Thymus (tissue), 11 donors: Measurements from ENCODE around the gene CYB5RL. TPM values are rescaled to one million over a fixed set of nuclear protein-coding genes. Genes with fewer than 3 reads are reported as not detected.
"Not testable (repeated sequence)": the region's sequence is repeated elsewhere in the genome, so short reads cannot be mapped to it uniquely, and the experiment has no call there.

Experiments
- DNase-seq, 9 donors: peaks; one replicate each; pipeline ENCODE4 v3.0.0-alpha.2; 2013; ENCODE audit warnings: low spot score in 9 of 9, low read depth in 6 of 9, missing footprints in 1 of 9
- H3K27ac ChIP-seq, 2 donors: one replicate each; pipeline ENCODE4 v1.5.1; 2013; ENCODE audit warnings: control low read depth in 1 of 2, low read depth in 1 of 2, low read length in 1 of 2, mild to moderate bottlenecking in 1 of 2, moderate library complexity in 1 of 2
- H3K27me3 ChIP-seq, 2 donors: one replicate each; pipeline ENCODE4 v1.5.1; 2013; ENCODE audit warnings: low read length in 1 of 2; ENCODE audit not compliant: control insufficient read depth in 2 of 2, insufficient read depth in 1 of 2
- H3K36me3 ChIP-seq, 2 donors: one replicate each; pipeline ENCODE4 v1.5.1; 2013; ENCODE audit warnings: low read length in 1 of 2, mild to moderate bottlenecking in 1 of 2, moderate library complexity in 1 of 2; ENCODE audit not compliant: control insufficient read depth in 2 of 2, insufficient read depth in 2 of 2
- H3K4me1 ChIP-seq, 2 donors: one replicate each; pipeline ENCODE4 v1.5.1; 2013; ENCODE audit warnings: low read length in 2 of 2; ENCODE audit not compliant: control insufficient read depth in 2 of 2, insufficient read depth in 2 of 2
- H3K4me3 ChIP-seq, 2 donors: one replicate each; pipeline ENCODE4 v1.5.1; 2013; ENCODE audit warnings: low read length in 2 of 2, control low read depth in 1 of 2, mild to moderate bottlenecking in 1 of 2
- H3K9me3 ChIP-seq, 2 donors: one replicate each; pipeline ENCODE4 v1.5.1; 2013; ENCODE audit warnings: low read length in 1 of 2, mild to moderate bottlenecking in 1 of 2; ENCODE audit not compliant: control insufficient read depth in 2 of 2, insufficient read depth in 1 of 2
- WGBS: extraction: QIAGEN DNeasy Blood & Tissue Kit; methylation state at CpG from one replicate; pipeline ENCODE4 v1.1.7; 2013; 5-methylcytosine and 5-hydroxymethylcytosine counted together
- polyA plus RNA-seq: library from polyadenylated mRNA; stranded (reverse); fragments of 200-250 nt; gene quantifications from one replicate; pipeline ENCODE4 v1.2.3, GENCODE V29; 2013
- total RNA-seq: library from RNA; stranded (reverse); fragments of 120-200 nt; gene quantifications from one replicate; pipeline ENCODE4 v1.2.4, GENCODE V29; 2013
- donor health status: healthy.

The CYB5RL gene
- total and polyA plus RNA-seq, 2 donors, result 1.9 to 2.6 TPM

GRCh38 chr1:54221113-54221834, 21.4 kb upstream of the CYB5RL start:
- no peak overlapping the region for H3K4me3 ChIP-seq
- WGBS, result 95% methylated on average over 12 of the region's 12 CpGs
- H3K27me3 ChIP-seq, result no peaks in the 10 kb centered on the region
- no peak overlapping the region for H3K27ac ChIP-seq
- H3K36me3 ChIP-seq, result peaks cover 45 to 53% of the 10 kb centered on the region in 2 donors
- DNase-seq, result no peak
- no peaks in the 10 kb centered on the region for H3K9me3 ChIP-seq
- H3K4me1 ChIP-seq, result peaks cover 0 to 6% of the 10 kb centered on the region in 2 donors

GRCh38 chr1:54220004-54220811, 20.4 kb upstream of the CYB5RL start:
- DNase-seq, result no peak
- no peak overlapping the region for H3K4me3 ChIP-seq
- H3K9me3 ChIP-seq, result no peaks in the 10 kb centered on the region
- H3K36me3 ChIP-seq, result peaks cover 48 to 54% of the 10 kb centered on the region in 2 donors
- H3K27me3 ChIP-seq, result no peaks in the 10 kb centered on the region
- H3K4me1 ChIP-seq, result peaks cover 0 to 6% of the 10 kb centered on the region in 2 donors
- H3K27ac ChIP-seq, result peak overlapping the region; percentile 31 to 37
- WGBS, result 71% methylated on average over 18 of the region's 18 CpGs

- Histone ChIP-seq H3K4me3 (no peak overlapping the region), H3K4me1 (peaks cover 0 to 6% of the 10 kb centered on the region in 2 donors), H3K27ac (no peak overlapping the region), H3K36me3 (peaks cover 50 to 54% of the 10 kb centered on the region in 2 donors), H3K27me3 (no peaks in the 10 kb centered on the region), H3K9me3 (no peaks in the 10 kb centered on the region)
- DNase-seq, result no peak
- WGBS, result 94% methylated on average over 3 of the region's 3 CpGs
Observed at GRCh38 chr1:54219688-54220003, 19.8 kb upstream of the CYB5RL start.

GRCh38 chr1:54218883-54219687, 19.3 kb upstream of the CYB5RL start:
- Histone ChIP-seq H3K36me3 (peaks cover 45 to 58% of the 10 kb centered on the region in 2 donors), H3K9me3 (no peaks in the 10 kb centered on the region), H3K27me3 (no peaks in the 10 kb centered on the region), H3K4me3 (no peak overlapping the region), H3K4me1 (peaks cover 0 to 6% of the 10 kb centered on the region in 2 donors), H3K27ac (no peak overlapping the region)
- 96% methylated on average over 11 of the region's 11 CpGs for WGBS
- no peak for DNase-seq

GRCh38 chr1:54215523-54215922, 15.7 kb upstream of the CYB5RL start:
- WGBS, result 98% methylated on average over 9 of the region's 9 CpGs
- no peaks in the 10 kb centered on the region for H3K27me3 ChIP-seq
- peaks cover 78 to 88% of the 10 kb centered on the region in 2 donors for H3K36me3 ChIP-seq
- H3K4me3 ChIP-seq, result no peak overlapping the region
- peaks cover 0 to 5% of the 10 kb centered on the region in 2 donors for H3K4me1 ChIP-seq
- no peaks in the 10 kb centered on the region for H3K9me3 ChIP-seq
- no peak for DNase-seq
- no peak overlapping the region for H3K27ac ChIP-seq

GRCh38 chr1:54212872-54213271, 13.0 kb upstream of the CYB5RL start:
- no peaks in the 10 kb centered on the region for H3K27me3 ChIP-seq
- H3K4me3 ChIP-seq, result no peak overlapping the region
- no peak overlapping the region for H3K27ac ChIP-seq
- H3K36me3 ChIP-seq, result peaks cover 75 to 92% of the 10 kb centered on the region in 2 donors
- no peak for DNase-seq
- no peaks in the 10 kb centered on the region for H3K9me3 ChIP-seq
- H3K4me1 ChIP-seq, result no peaks in the 10 kb centered on the region
- 90% methylated on average over 1 of the region's 1 CpG for WGBS

GRCh38 chr1:54207896-54208295, 8.1 kb upstream of the CYB5RL start:
- 83% methylated on average over 4 of the region's 4 CpGs for WGBS
- not testable (repeated sequence) for DNase-seq, H3K27ac ChIP-seq, H3K9me3 ChIP-seq, H3K4me1 ChIP-seq, H3K4me3 ChIP-seq, H3K27me3 ChIP-seq
- H3K36me3 ChIP-seq, result peaks cover 49 to 73% of the 10 kb centered on the region in 2 donors

GRCh38 chr1:54207287-54207686, 7.5 kb upstream of the CYB5RL start:
- Histone ChIP-seq H3K27ac (no peak overlapping the region), H3K4me3 (no peak overlapping the region), H3K4me1 (no peaks in the 10 kb centered on the region), H3K9me3 (no peaks in the 10 kb centered on the region), H3K27me3 (no peaks in the 10 kb centered on the region), H3K36me3 (peaks cover 48 to 72% of the 10 kb centered on the region in 2 donors)
- 97% methylated on average over 1 of the region's 1 CpG for WGBS
- DNase-seq, result no peak

GRCh38 chr1:54204199-54204598, 4.4 kb upstream of the CYB5RL start:
- peaks cover 4 to 15% of the 10 kb centered on the region in 2 donors for H3K4me1 ChIP-seq
- no peak overlapping the region for H3K27ac ChIP-seq
- 87% methylated on average over 7 of the region's 7 CpGs for WGBS
- H3K4me3 ChIP-seq, result no peak overlapping the region
- peaks cover 24 to 47% of the 10 kb centered on the region in 2 donors for H3K36me3 ChIP-seq
- H3K27me3 ChIP-seq, result no peaks in the 10 kb centered on the region
- no peak for DNase-seq
- H3K9me3 ChIP-seq, result peaks cover 0 to 4% of the 10 kb centered on the region in 2 donors
